GM15510 (cell line): ENCODE data around the gene STAT5A.
A peak's percentile ranks its signal among the peaks of the same experiment; 100 is the strongest.

Experiments
- POLR2A ChIP-seq: IDR thresholded peaks from 3 replicates; pipeline ENCODE4 v1.6.1; 2011; ENCODE audit warnings: borderline replicate concordance; ENCODE audit not compliant: insufficient read length; ENCODE audit errors: extremely low read depth

STAT5A gene

DNA sequence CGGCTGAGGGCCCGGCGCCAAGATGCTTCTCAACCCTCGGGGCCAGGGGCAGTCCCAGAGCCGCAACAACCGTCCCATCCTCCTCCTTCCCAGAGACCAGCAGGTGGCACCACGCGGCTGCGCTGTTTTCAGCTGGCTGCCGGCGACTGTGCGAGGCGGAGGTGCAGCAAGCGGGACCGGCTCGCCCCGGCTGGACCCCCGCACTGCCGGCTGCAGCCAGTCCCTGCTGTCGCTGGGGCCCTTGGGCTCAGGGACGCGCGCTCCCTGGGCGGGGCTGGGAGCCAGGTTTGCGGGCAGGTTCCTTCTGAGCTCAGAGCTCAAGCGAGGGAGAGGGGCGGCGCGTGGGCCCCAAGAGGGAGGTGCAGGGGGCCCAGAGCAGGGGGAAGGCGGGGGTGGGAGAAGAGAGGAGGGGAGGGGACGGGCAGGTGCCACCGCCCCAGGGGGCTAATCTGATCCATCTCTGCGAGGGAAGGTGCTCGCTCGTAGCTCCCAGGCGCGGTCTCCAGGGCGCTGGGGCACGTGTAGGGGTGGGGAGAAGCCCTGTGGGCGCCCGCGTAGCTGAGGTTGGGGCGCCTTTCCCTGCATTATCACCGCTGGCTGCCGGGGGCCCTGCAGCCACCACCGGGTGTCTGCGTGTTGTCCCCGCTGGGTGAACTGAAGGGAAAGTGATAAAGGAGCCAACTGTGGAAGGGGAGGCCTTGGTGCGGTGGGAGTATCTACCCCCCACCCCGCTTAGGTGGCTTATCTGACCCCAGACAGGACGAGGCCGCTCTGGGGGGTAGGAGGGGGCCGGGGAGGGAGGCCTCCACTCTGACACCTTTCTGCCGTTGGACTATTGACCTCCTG, 24.2 kb downstream of the STAT5A start:
- TF ChIP-seq POLR2A: peak; percentile 21

DNA sequence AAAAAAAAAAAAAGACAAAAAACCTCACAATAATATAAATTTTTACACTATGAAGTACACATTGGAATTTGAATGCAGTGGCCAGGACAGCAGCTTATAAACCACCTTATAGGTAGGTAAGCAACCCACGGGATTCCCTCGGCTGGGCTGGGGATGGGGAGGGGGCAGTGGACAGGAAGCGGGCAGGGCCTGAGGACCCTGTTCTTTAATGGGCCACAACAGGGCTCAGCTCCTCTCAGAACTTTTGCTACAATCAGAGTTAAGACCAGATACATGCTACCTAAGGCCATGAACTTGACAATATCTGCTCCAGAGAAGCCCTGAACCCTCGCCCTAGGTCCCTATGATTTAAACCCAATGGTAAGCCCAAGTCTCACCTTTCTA, 25.1 kb downstream of the STAT5A start:
- no peak for TF ChIP-seq POLR2A

GRCh38 chr17:42313773-42314566, 25.7 kb downstream of the STAT5A start:
- no peak for TF ChIP-seq POLR2A

DNA sequence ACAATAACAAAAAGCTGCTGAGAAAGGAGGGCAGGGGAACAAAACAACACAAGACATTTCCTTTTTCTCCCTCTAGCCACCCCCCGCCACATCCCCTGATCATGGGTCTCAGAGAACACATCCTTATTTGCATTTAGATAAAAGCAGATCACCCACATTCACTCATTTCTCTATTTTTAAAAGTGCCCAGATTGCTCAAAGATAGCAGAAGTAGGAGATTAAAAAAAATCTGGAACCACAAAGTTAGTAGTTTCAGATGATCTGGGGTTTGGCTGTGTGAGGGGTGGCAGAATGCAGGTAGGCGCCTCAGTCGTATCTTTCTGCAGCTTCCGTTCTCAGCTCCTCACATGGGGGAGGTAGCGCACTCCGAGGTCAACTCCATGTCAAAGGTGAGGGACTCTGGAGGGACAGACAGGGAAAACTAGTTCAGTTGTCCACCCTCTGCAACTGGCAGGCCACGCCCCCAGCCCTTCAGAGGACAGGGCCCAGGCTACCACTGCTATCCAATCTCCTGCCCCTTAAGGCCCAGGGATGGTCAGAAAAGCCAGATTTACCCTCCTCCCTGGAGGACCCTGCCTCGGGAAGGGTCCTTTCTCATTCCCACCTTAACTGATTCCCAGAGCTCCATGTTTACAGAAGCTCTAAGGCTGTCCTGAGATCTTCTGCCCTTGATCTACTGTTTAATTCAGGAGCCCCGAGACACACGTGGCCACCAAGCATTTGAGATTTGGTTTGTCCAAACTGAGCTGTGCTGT, 27.3 kb downstream of the STAT5A start:
- no peak for TF ChIP-seq POLR2A

DNA sequence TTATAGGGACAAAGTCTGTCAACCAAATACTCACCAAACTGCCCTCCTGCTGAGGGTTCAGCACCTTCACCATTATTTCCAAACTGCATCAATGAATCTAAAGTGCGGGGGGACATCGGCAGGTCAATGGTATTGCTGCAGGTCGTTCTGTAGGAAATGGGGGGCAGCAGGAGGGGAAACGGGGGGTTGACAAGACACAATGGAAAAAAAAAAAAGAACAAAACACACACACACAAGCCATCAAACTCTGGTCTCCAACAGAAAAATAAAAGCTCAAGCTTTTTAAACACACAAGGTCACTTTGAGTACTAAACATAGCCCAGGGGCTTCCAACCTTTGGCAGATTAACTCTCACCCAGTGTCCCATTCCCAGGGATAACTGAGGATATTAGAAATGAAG, 28.5 kb downstream of the STAT5A start:
- no peak for TF ChIP-seq POLR2A

GRCh38 chr17:42317266-42317845, 29.1 kb downstream of the STAT5A start:
- no peak for TF ChIP-seq POLR2A

GRCh38 chr17:42321555-42321954, 33.3 kb downstream of the STAT5A start:
- no peak for TF ChIP-seq POLR2A

DNA sequence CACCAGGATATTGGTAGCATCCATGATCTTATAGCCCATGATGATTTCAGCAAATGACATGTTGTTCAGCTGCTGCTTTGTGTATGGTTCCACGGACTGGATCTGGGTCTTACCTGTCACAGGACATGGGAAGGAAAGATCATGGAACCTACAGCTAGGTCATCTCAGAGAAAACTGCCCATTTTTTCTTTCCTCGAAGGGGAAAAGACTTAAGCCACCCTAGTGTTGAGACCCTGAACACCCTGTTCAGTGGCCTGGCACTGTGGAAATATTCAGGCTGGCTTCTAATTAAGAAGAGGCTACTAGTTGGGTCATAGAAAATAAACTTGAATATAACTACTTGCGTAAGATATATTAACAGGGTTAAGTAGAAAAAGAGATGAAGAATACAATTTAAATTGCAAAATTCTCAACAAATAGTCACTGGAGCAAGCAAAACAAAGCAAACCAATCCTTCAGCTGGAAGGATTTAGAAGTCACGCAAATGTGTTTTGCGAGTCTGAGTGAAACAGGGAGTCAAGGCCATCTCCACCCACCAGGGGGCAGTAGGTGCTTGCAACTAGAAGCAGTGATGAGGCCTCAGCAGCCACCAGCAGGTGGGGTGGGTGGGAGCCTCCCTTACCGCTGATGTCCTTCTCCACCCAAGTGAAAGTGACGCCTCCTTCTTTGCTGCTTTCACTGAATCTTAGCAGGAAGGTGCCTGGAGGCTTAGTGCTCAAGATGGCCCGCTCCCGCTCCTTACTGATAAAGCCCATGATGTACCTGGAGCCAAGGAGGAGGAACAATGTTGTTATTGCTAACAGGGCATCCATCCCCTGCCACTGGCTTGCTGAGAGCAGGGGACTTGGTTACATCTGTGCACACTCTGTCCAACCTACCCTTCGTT, 34.3 kb downstream of the STAT5A start:
- no peak for TF ChIP-seq POLR2A

- TF ChIP-seq POLR2A: no peak
Measured at GRCh38 chr17:42323268-42323773, 35.0 kb downstream of the STAT5A start.

DNA sequence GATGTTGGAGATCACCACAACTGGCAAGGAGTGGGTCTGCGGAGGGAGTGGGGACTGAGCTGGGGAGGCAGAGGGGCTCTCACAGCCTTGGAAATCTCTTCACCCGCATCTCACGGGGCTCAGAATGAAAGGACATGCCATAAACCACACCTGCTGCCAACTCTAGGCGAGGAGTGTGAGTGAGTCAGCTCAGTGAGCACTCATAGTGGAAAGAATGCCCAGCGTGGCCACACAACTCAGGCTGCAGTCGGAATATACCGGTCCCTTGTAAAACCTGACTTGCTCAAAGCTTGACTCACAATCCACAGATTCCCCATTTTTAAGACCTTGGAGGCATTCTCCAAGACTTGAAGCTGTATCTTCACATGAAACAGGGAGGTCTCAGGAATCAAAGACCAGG, 36.7 kb downstream of the STAT5A start:
- no peak for TF ChIP-seq POLR2A

DNA sequence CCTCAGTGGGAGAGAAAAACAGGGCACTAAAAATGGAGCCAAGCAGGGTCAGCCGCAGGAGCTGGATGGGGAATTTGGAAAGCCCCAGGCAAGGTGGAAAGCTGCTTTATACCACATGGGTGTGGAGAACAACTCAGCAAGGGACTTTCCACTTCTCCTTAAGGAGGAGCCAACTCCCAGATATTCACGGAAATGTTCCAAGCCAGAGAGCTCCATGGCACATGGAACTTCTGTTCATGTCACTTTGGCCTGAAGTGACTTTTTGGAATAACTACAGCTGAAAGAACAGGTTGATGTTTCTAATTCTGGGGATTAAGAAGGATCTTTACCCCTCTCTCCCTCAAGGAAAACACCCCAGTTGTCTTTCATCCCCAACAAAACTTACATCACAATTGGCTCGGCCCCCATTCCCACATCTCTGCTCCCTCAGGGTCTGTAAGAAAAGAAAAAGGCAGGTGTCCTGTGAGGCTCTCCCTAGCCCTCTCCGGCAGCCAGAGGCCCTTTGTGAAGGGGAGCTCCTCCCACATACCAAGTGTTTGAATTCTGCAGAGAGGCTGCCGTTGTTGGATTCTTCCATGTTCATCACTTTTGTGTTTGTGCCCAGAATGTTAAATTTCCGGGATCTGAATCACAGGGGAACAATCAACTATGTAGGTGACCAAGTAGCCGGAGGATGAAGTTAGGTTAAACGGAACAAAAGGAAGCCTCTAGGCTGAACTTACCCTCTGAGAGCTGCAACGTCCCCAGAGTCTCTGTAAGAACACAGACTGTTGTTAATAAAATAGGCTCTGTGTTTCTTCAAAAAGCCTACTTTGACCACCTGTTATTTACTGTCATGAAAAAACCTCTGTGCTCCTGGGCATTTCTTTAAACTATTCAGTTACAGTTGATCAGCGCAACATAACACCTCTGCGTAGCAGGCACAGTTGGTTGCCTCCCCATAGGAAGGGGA, 41.0 kb downstream of the STAT5A start:
- TF ChIP-seq POLR2A: no peak

GRCh38 chr17:42333053-42333452, 44.8 kb downstream of the STAT5A start:
- TF ChIP-seq POLR2A: no peak

DNA sequence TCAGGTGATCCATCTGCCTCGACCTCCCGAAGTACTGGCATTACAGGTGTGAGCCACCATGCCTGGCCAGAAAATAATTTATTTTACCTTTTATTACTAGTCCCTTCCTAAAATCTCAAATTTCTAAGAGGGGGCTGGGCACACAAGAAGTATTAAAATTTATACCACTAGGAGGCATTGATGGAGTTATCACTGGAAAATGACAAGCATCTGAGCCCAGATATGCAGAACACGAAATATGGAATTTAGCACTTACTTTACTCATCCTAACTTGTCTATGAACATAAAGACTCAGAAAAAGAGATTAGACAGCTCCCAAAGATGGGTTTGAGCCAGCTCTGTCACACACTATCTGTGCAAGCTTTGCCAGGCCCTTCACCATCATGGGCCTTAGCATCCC, 46.4 kb downstream of the STAT5A start:
- TF ChIP-seq POLR2A: no peak

DNA sequence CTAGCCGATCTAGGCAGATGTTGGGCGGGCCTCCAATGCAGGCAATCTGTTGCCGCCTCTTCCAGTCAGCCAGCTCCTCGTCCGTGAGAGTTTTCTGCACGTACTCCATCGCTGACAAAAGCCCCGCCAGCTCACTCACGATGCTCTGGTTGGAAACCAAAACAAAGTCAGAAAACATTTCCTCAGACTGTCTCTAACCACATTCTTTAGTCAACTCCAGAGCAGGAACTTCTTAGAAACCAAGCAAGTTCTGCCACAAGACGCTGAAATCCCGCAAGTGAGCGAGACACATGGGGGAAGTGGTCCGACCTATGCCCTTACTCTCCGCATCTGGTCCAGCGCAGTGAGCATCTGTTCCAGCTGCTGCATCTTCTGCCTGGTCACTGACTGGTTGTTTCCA, 49.1 kb downstream of the STAT5A start:
- no peak for TF ChIP-seq POLR2A
